ENCODE data around the gene EPB41. TPM values are rescaled to one million over a fixed set of nuclear protein-coding genes. Genes with fewer than 3 reads are reported as not detected.

Gene EPB41
- total RNA-seq, 1 donor from 2014 or later: 16.0 TPM

Other genes starting within 250 kb of the EPB41 start
- 5.3 and 7.5 TPM in 2 replicates for gene GMEB1, start 245.8 kb upstream of the EPB41 start, total RNA-seq
- gene YTHDF2, start 177.6 kb upstream of the EPB41 start, total RNA-seq: 62.6 and 86.0 TPM in 2 replicates
- gene OPRD1, start 102.4 kb upstream of the EPB41 start, total RNA-seq: not detected in 2 replicates
- gene TMEM200B, start 209.3 kb downstream of the EPB41 start, total RNA-seq: 0.13 TPM in 2 replicates